Activated naive CD4-positive, alpha-beta T cell treated with anti-CD3 and anti-CD28 coated beads, Interleukin-2, amount 10 ng/mL, durations not matched to agents 5 hours and 36 hours (primary cell): ENCODE data around the gene RBM48. TPM values are rescaled to one million over a fixed set of nuclear protein-coding genes. Genes with fewer than 3 reads are reported as not detected.

Source experiments
- total RNA-seq, 2 experiments: library from RNA; stranded (reverse); gene quantifications; one replicate each; pipeline ENCODE4 v1.2.3, GENCODE V29; 2021

Gene RBM48
- total RNA-seq: 10 to 100 TPM; 16.3 to 16.8 TPM

DNA sequence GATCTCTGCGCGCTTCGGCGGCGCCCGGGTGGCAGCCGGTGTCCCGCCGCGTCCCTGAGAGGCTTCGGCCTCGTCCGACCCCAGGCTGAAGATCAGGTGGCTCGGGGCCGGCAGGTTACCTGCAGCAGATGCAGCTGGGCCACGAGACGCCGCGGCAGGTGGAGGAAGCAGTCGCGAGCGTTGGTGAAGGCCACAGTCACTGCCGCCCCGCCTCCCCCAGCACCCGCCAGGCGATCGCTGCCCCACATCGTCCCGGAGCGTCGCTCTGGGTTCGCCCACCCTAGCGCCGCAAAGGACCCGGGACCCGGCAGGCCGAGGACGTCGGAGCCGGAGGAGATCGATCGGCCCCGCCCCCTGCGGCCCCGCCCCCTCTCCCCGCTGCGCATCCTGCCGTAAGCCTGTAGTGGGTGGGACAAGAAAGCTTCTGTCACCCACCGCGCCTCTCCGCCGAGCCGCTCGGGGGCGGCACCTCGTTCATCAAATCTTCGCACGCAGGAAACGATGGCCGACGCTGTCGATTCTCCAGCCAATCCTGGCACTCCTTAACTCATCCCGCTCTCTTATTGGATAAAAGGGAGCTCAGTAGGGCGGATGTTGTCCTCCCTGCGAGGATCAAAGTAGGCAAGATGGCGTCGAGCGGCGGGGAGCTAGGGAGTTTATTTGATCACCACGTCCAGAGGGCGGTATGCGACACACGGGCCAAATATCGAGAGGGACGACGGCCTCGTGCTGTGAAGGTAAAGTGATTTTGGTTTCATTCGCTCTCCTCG, at the start of gene RBM48, which contains the start of gene PEX1:
Gene RBM48, plus strand, starts transcription at position 608 of the 770 bp plus-strand sequence. Its CDS starts 19 bp downstream, at position 627.
Gene PEX1, minus strand, starts transcription at position 333 of the 770 bp plus-strand sequence. Its CDS starts 85 bp downstream, at position 248.

Other genes with a start within 250 kb of the RBM48 start
- 10 to 100 TPM; 14.4 to 14.5 TPM for gene GATAD1, start 81.3 kb upstream of the RBM48 start, total RNA-seq
- gene ERVW-1, start 50.8 kb upstream of the RBM48 start, total RNA-seq: not detected
- gene PEX1, start 275 bp upstream of the RBM48 start, total RNA-seq: 10 to 100 TPM; 19.4 to 20.6 TPM
- gene FAM133B, start 61.6 kb downstream of the RBM48 start, total RNA-seq: 10 to 100 TPM; 28.4 to 29.4 TPM